ES-I3 (cell line): ENCODE measurements around the gene GMPPA.

Experiments
- H3K36me3 ChIP-seq: 2 replicates; pipeline ENCODE4 v1.6.1; 2013; ENCODE audit warnings: mild to moderate bottlenecking, low read length, control low read depth, moderate library complexity; ENCODE audit not compliant: insufficient read depth
- H3K4me1 ChIP-seq: 2 replicates; pipeline ENCODE4 v1.6.1; 2013; ENCODE audit warnings: mild to moderate bottlenecking, control low read depth, low read length; ENCODE audit not compliant: insufficient read depth
- H3K9ac ChIP-seq: 2 replicates; pipeline ENCODE4 v1.6.1; 2013; ENCODE audit warnings: low read depth, mild to moderate bottlenecking, low read length, moderate library complexity
- H3K9me3 ChIP-seq: 2 replicates; pipeline ENCODE4 v1.6.1; 2013; ENCODE audit warnings: mild to moderate bottlenecking, low read length, moderate library complexity; ENCODE audit not compliant: control insufficient read depth, insufficient read depth

GMPPA gene

DNA sequence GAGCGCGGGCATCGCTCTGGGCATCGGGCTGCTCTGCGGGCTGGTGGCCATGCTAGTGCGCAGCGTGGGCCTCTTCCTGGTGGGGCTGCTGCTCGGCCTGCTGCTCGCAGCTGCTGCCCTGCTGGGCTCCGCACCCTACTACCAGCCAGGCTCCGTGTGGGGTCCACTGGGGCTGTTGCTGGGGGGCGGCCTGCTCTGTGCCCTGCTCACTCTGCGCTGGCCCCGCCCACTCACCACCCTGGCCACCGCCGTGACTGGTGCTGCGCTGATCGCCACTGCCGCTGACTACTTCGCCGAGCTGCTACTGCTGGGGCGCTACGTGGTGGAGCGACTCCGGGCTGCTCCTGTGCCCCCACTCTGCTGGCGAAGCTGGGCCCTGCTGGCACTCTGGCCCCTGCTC lies 48.9 kb downstream of the GMPPA start:
- Histone ChIP-seq H3K9me3 (no peaks in the 10 kb centered on the region), H3K9ac (no peak overlapping the region), H3K4me1 (no peaks in the 10 kb centered on the region), H3K36me3 (no peaks in the 10 kb centered on the region)

DNA sequence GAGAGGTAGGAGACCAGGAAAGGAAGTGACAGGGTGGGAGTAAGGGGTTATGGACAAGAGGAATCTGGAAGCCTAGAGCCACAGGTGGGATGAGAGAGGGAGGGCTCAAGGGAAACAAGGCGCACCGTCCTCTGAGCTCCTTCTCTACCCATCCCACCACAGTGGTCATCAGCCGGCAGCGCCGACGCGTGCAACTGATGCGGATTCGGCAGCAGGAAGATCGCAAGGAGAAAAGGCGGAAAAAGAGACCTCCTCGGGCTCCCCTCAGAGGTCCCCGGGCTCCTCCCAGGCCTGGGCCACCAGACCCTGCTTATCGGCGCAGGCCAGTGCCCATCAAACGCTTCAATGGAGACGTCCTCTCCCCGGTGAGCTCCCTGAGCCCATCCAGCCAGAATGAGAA lies 50.3 kb downstream of the GMPPA start:
- Histone ChIP-seq H3K9me3 (no peaks in the 10 kb centered on the region), H3K9ac (no peak overlapping the region), H3K36me3 (no peaks in the 10 kb centered on the region), H3K4me1 (peaks cover 6% of the 10 kb centered on the region; the same call in 1 of the 2 replicates)

DNA sequence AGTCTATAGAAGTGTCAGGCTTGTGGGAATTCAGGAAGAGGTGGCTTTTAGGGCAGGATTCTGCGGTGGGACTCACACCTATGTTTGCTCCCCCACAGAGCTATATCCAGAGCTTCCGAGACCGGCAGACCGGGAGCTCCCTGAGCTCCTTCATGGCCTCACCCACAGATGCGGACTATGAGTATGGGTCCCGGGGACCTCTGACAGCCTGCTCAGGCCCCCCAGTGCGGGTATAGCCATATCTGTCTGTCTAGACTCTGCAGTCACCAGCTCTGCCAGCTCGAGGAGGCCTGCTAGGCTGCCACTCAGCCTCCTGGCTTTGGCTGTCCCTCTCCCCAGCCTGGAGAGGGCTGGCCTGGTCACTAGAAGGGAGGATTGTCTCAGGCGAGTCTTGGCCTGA lies 50.9 kb downstream of the GMPPA start:
- H3K4me1 ChIP-seq = peaks cover 6% of the 10 kb centered on the region; the same call in 1 of the 2 replicates
- H3K36me3 ChIP-seq = no peaks in the 10 kb centered on the region
- no peak overlapping the region for H3K9ac ChIP-seq
- no peaks in the 10 kb centered on the region for H3K9me3 ChIP-seq

DNA sequence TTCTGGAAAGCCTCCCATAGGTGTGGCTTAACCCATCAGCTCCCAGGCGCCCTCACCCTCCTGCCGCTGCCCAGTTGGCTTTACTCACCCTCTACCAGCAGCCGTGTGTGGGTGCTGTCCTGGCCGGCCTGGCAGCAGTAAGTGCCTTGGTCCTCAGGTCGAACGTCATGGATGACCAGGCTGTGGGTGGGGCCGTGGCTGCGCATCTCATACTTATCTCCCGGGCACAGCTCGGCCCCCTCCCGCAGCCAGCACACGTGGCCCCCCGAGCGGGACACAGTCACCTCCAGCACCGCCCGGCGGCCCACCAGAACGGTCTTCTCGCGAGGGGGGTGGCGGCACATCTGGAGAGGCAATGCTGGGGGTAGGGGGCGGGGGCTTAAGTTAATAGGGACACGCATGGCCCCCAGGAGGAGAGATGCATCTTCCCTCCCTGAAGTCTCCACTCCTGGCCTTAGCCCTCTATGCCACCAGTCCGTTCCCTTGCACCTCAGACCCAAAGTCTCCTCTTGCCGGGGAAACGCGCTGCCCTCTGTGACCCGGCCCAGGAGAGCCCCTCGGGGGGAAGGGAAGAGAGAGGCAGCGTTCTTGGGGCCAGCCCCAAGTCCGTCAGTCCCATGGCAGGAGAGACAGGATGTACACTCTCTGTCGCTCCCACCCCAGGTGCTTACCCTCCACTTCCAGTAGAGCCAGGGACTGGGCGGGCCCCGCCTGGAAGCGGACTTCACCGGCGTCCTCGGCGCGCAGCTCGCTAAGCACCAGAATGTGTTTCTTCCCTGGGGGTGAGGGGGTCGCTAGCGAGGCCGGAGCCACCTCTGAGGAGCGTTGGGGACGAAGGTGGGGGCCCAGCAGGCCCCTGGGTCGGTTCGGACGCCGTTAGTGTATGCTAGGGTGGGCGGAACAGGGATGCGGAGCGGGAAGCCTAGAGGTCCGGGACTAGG lies 53.0 kb downstream of the GMPPA start:
- no peaks in the 10 kb centered on the region for H3K9me3 ChIP-seq
- H3K36me3 ChIP-seq = no peaks in the 10 kb centered on the region
- H3K9ac ChIP-seq = peak overlapping the region; percentile 96
- H3K4me1 ChIP-seq = peaks cover 6% of the 10 kb centered on the region; the same call in 1 of the 2 replicates

DNA sequence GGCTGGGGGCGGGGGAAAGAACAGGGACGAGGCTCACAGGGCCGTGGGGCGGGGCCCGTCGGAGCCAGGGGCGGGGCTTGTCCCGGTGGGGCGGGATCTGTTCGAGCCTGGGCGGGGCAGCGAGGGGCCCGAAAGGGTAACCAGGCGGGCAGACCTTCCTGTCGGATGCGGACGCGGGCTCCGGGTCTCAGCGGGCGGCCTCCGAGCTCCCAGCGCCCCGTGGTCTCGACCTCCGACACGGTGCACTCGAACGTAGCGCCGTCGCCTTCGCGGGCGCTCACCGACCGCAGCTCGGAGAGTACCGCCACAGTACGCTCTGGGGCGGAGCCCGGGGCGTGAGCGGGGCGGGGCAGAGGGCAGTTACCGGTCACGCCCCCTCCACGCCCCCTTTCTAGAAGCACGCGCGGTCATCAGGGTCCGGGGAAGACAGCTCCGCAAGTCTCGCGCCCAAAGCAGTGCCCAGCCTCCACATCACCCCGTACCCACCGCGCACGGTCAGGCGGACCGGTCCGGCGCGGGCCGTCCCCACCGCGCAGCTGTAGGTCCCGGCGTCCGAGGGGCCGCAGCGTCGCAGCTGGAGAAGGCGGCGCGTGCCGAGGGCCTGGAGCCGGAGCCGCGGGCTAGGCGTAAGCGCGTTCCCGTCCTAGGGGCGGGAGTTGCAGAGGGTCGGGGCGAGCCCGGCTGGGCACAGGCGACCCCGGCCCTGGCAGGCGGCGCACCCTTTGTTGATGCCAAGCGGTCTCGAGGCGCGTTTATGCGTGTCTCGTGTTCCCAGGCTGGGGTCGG lies 53.9 kb downstream of the GMPPA start:
- no peaks in the 10 kb centered on the region for H3K36me3 ChIP-seq
- H3K9me3 ChIP-seq = no peaks in the 10 kb centered on the region
- H3K9ac ChIP-seq = peak overlapping the region; percentile 96
- peaks cover 6% of the 10 kb centered on the region; the same call in 1 of the 2 replicates for H3K4me1 ChIP-seq

DNA sequence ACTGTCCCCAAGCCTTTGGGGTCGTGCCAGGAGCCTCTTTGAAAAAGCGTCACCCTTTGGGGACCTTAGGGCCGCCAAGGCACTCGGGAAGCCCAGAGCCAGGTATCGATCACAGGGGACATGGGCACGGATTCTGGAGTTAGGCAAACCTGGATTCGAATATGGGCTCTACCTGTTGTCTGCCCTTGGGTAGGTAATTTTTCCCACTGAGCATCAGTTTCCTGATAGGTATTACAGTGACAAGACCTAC lies 54.4 kb downstream of the GMPPA start:
- Histone ChIP-seq H3K36me3 (no peaks in the 10 kb centered on the region), H3K9me3 (no peaks in the 10 kb centered on the region), H3K9ac (peak overlapping the region; percentile 96; the same call in 1 of the 2 replicates), H3K4me1 (peaks cover 6% of the 10 kb centered on the region; the same call in 1 of the 2 replicates)

DNA sequence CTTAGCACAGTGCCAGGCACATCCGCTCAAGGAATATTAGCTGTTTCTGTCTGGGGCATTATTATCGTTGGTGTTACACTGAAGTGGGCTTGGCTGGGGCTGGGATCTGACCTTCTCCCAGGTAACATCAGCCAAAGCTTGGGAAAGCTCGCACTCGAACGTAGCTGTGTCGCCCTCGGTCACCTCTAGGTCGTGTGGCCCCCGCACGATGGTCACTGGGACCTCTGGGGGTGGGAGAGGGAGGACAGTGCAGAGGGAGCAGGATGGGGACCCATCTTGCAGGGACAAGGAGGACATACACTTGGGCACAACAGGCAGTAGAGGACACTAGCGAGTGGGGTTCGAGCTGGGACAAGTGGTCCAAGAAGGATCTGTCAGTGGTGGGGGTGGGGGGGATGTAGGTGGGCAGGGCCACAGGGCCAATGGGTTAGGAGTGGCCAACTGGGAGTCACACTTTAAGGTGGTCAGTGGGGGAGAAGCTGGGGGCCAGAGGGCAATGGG lies 54.8 kb downstream of the GMPPA start:
- Histone ChIP-seq H3K4me1 (peaks cover 6% of the 10 kb centered on the region; the same call in 1 of the 2 replicates), H3K9ac (peak overlapping the region; percentile 96; the same call in 1 of the 2 replicates), H3K9me3 (no peaks in the 10 kb centered on the region), H3K36me3 (no peaks in the 10 kb centered on the region)

DNA sequence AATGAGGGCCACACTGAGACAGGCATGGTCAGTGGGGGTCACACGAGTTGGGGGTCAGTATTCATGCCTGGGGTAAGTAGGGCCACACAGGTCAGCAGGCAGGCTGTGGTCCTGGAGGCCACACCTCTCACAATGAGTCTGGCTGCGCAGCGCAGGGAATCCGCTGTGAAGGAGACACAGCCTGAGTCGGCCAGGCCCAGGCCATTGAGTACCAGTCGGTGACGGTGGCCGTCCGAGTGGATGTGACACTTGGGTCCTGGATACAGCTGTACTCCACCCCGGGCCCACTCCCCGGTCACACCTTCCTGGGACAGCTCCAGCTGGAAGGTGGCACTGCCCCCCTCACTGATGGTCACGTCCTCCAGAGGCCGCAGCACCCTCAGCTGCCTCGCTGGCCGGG lies 55.7 kb downstream of the GMPPA start:
- Histone ChIP-seq H3K36me3 (no peaks in the 10 kb centered on the region), H3K4me1 (peaks cover 6% of the 10 kb centered on the region; the same call in 1 of the 2 replicates), H3K9me3 (no peaks in the 10 kb centered on the region), H3K9ac (no peak overlapping the region)

DNA sequence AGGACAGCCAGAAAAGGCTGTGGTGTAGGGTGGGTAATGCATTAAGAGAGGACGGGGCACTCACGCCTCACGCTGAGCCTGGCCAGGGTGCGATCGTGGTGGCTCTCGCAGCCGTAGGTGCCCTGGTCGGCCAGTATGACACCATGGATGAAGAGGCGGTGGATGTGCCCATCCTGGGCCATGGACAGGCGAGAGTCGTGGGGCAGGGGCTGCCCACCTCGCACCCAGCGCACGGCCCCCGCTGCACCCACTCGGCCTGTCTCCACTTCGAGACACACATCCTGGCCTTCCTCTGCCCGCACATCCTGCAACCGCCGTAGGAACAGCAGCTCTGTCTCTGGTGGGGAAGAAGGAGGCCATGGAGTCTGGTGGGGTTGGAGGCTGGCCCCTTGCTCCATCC lies 57.3 kb downstream of the GMPPA start:
- Histone ChIP-seq H3K9me3 (no peaks in the 10 kb centered on the region), H3K4me1 (peaks cover 19% of the 10 kb centered on the region), H3K9ac (no peak overlapping the region), H3K36me3 (no peaks in the 10 kb centered on the region)

DNA sequence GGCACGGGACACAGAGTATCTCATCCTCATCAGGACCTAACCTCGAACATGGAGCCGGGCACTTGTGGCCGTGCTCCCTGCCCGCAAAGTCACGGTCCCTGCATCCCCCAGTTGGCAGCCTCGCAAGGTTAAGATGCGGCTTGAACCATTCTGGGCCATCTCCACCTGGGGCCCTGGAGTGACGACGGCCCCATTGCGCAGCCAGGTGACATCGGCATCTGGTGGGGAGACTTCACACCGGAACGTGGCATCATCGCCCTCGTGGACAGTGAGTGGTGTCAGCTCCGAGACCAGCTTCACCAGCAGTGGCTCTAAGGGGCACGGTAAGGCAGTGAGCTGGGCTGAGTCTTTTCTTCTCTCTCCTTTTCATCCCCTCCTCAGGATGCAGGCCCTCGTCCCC lies 57.7 kb downstream of the GMPPA start:
- Histone ChIP-seq H3K36me3 (no peaks in the 10 kb centered on the region), H3K9me3 (no peaks in the 10 kb centered on the region), H3K4me1 (peaks cover 23% of the 10 kb centered on the region), H3K9ac (no peak overlapping the region)
